Cardiac fibroblast (primary cell): ENCODE data around the gene IL17D.

ENCODE experiments used
- DNase-seq, 2 donors: peaks; one replicate each; pipeline versions ENCODE4 v3.0.0 to v3.0.0-alpha.2; 2010; ENCODE audit warnings: low read depth in 2 of 2
- H3K4me3 ChIP-seq, 2 donors: replicated peaks in 1 of 2; 1 replicate in 1 of 2; 2 replicates in 1 of 2; pipeline ENCODE4 v1.5.1; 2011; ENCODE audit warnings: low read depth in 2 of 2, low read length in 2 of 2, mild to moderate bottlenecking in 2 of 2, moderate library complexity in 1 of 2
- CTCF ChIP-seq: IDR thresholded peaks from one replicate; pipeline ENCODE4 v1.5.1; 2011; ENCODE audit warnings: low read depth, mild to moderate bottlenecking, low read length, inconsistent platforms

The IL17D gene

DNA sequence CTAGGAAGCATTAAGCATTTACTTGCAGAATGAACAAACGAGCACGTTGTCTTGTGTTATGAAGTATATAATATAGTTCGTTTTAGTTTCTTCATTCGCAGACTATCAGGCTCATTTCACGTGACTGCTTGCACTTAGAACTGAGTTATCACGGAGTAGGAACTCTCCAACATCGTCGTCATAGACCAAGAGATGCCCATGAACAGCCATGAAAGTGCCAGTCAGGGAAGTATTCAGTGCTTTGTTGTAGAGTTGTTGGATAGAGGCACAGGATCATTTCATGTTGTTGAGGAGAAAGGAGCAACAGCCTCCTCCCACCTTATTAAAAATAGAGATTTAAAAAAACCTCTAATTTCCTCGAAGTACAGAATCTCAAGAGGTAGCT is 977 bp upstream of the IL17D start:
- no peak for TF ChIP-seq CTCF
- DNase-seq: no peak
- peak overlapping the region; percentile 59 to 71 for H3K4me3 ChIP-seq

GRCh38 chr13:20703780-20704458 is 420 bp downstream of the IL17D start:
- no peak for TF ChIP-seq CTCF
- peak overlapping the region; percentile 21 to 59 for H3K4me3 ChIP-seq
- DNase-seq: peak; percentile 65 to 82

- DNase-seq: no peak
- H3K4me3 ChIP-seq: peak overlapping the region; percentile 21 to 59
- no peak for TF ChIP-seq CTCF
Measured at GRCh38 chr13:20704459-20705069, 1.1 kb downstream of the IL17D start.

GRCh38 chr13:20706661-20707060 is 3.2 kb downstream of the IL17D start:
- DNase-seq: no peak
- no peak overlapping the region for H3K4me3 ChIP-seq
- no peak for TF ChIP-seq CTCF

GRCh38 chr13:20708216-20708615 is 4.7 kb downstream of the IL17D start:
- H3K4me3 ChIP-seq: no peak overlapping the region
- no peak for TF ChIP-seq CTCF
- no peak for DNase-seq

DNA sequence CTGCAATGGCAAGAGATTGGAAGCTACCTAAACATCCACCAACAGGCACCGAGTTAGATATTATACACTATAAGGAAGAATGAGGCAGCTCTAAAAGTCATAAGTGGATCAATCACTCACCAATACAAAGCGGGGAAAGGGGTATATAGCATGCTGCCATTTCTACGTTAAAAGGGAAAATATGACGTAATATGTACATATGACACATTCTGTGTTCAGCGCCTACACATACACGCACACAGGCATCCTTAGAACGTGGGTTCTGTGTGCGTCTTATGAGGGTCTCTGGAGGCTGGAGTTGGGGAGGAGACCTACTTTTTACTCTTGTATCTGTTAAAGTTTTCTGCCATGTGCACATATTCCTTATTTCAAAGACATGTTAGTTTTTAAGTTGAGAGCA is 5.9 kb downstream of the IL17D start:
- H3K4me3 ChIP-seq: no peak overlapping the region
- no peak for DNase-seq
- no peak for TF ChIP-seq CTCF

DNA sequence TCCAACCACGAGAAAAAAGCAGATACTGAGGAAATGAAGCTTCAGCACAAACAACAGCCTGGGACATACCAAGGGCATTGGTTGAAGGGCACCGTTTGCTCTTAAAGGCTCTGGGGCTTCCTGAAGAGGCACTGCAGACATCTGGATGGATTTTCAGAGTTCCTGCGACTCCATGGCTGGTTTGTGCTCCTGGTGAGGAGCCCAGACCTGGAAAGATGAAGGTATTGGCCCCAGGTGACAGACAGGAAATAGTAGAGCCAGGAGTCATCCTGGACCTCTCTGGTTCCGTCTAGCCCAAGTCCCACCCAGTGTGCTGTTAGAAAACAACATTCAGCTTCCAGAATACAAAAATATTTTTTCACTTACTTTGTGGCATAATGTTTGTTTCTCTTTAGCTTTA is 6.3 kb downstream of the IL17D start:
- H3K4me3 ChIP-seq: no peak overlapping the region
- DNase-seq: no peak
- TF ChIP-seq CTCF: no peak
